GM21390 (cell line): ENCODE measurements around the gene CAMTA2.

Experiments used
- ATAC-seq: cut with Tn5 transposase; IDR thresholded peaks from one replicate; pipeline ENCODE4 v1.9.1; 2021; ENCODE audit not compliant: unreplicated experiment

CAMTA2 gene

DNA sequence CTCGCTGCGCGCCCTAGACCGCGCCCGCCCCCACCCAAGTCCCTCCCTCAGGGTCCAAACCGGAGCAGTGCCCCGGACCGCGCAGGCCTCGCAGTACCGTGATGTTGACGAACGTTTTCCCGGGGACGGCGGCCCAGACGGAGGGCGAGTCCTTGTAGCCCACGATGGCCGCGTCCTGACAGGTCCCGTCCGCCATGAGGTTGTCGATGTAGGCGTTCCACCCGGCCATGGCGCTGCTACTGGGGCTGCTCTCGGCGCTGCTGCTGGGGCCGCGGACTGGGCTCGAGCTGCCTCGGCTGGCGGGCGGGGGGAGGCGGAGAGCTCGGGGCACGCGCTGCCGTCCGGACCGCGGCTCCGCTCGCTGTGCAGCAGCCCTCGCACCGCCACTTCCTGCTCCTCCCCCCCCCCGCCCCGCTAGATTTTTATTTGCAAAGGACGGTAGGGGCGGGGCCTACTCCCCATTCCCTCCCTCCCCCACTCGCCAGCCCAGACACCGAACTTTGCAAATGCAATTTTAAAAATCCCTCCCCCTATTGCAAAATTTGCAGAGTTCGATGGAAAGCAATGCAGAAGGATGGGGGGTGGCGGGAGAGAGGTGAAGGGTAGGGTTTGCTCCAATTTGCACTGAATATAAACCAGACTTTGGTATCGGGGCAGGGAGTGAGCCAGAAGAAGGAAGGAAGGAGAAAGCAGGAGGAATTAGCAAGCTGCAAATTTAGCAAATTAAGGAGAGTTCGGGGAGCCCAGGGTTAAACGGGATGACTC is 39.1 kb downstream of the CAMTA2 start, which contains the start of gene PFN1:
TSS of gene PFN1 (minus strand) at position 365 of the 765 bp plus-strand sequence. CDS start at position 229, 136 bp downstream.
- ATAC-seq: no peak

DNA sequence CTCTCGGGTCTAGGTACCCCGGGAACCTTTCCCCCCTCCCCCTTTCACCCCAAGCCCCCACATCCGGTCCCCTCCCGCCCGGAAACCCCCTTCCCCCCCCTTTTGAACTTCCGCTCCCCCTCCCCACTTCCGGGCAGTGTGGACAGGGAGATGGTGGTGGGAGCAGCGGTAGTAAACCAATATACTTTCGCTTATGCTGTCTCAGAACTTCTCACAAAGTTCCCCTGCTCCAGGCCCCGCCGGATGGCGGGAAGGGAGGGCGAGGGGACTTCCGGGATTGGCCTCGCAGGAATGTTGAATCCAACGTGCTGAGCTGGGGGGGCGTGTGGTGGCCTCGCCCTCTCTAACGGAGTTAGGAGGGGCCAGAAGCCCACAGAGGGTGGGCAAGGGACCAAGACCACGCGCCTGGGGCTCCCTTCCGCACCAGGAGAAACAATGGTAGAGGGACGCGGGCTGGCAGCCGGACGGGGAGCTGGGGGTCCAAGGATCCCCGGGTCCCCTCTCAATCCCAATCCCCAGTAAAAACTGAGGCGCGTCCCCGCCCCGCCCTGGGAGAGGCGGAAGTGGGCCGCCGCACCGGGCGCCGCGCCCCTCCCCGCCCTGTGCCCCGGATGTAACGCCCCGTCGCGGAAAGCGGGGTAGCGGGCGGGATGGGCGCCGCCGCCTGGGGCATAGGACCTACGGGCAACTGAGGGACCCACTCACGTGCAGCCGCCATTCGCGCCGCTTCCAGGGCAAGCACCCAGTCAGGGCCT is 39.9 kb downstream of the CAMTA2 start:
- ATAC-seq: no peak

DNA sequence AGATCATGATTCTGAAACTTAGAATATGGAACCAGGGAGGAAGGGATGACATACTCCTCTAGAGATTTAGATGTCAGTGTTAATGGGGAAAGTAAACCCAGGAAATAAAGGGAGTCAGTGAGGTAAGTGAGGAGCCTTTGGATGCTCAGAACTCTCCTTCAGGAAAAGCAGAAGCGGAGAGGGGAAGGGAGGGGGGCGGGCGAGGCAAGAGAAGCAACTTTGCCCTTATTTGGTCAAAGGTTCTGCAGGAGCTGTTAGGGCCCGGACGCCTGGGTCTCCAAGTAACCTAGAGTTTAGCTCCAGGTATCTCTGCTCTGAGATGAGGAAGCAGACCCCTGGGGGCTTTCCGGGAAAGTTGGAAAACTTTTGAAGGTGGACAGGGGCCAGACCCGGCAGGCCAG is 40.5 kb downstream of the CAMTA2 start:
- ATAC-seq: no peak

DNA sequence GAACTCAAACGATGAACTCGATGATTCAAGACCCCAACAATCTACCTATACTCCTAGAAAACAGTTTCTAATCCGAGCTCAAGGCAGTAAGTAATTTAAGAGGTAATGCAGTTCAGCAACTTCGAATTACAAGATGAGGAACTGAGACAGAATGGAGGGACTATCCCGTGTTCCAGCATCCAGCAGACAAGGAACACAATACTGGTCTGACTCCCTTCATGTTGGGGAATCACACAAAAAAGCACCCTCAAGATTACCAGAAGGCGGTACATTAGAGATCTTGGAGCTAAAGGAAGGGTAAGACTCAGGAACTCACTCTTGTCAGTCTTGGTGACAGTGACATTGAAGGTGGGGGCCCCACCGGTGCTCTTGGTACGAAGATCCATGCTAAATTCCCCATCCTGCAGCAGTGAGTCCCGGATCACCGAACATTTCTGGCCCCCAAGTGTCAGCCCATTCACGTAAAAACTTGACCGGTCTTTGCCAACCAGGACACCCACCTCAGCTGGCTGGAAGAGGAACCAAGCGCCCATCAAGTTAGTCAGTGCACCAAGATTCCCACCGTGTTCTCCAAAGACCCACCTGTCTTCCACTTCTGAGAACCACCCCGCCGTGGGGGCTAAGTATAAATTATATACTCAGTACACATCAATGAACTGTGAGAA is 41.0 kb downstream of the CAMTA2 start:
- no peak for ATAC-seq

DNA sequence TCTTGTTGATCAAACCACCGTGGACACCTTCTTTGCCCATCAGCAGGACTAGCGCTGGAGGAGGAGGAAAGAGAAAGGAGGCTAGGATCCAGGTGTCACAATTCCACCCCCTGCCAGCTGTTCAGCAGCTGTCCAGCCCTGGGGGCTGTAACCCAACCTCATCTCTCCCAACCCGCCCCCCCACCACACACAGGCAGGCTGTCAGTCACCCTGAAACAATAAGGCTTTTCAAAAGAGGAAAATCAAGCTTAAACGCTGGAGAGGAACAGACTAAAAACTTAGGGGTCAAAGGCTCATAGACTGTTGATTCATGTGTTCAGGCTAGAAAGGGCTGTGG is 41.6 kb downstream of the CAMTA2 start:
- ATAC-seq: no peak

DNA sequence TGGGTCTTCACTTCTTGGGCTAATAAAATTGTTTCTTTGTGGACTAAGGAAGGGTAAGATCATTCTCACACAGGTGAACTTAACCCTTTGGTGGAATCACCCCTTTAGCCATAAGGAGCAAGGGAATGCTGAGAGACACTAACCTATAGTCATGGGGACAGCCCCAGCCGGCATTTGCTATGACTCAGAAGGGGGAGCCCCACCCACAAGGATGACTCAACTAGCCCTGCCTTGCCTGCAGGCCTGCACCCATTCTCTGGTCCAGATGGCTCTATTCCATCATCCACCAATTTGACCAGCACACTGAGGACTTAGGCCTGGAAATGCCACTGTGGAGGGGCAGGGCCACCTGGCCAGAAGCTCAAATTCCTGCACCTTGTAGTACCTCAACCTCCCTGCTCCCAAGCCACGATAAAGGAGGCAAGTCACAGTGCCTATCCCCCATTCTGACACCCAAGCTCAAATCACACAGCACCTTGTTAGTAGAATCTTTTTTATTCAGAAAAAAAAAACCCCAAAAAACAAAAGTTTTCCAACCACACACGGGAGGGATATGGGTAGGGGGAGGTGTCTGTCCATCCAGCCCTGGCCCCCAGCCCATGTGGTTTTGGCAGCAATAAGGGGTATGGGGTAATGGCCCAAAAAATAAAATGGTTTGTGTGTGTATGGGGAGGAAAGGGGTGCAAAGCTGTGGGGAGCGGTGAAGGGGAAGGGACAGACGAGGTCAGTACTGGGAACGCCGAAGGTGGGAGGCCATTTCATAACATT is 42.1 kb downstream of the CAMTA2 start:
- ATAC-seq: no peak

DNA sequence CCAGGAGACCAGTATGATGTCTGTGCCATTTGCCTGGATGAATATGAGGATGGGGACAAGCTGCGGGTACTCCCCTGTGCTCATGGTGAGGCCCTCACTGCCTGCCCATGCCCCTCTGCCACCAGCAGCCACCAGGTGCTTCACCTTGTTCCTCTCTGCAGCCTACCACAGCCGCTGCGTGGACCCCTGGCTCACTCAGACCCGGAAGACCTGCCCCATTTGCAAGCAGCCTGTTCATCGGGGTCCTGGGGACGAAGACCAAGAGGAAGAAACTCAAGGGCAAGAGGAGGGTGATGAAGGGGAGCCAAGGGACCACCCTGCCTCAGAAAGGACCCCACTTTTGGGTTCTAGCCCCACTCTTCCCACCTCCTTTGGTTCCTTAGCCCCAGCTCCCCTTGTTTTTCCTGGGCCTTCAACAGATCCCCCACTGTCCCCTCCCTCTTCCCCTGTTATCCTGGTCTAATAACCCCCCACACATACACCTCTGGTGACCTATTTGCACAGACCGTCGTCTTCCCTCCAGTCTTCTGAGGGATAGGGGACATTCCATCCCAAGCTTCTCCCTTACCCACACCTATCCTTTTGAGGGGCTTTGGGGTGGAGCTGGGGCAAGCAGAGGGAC is 42.8 kb downstream of the CAMTA2 start:
- no peak for ATAC-seq

DNA sequence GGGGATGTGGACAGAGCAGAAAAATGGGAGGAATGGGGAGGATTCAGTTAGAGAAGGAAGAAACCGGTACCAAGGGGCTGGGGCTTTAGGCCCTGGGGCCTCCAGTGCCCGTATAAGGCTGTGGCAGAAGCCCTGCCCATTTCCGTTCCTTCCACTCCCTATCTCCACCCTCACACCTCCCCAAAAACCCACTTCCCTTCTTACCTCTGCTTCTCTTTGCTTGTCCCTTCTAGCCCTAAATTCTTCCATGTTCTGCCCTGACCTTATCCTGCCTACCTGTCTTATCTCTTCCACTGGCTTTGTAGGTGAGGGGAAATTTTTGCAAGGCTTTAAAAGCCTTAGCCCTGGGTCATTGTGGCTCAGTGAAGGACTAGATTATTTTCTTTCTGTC is 43.3 kb downstream of the CAMTA2 start:
- ATAC-seq: no peak

DNA sequence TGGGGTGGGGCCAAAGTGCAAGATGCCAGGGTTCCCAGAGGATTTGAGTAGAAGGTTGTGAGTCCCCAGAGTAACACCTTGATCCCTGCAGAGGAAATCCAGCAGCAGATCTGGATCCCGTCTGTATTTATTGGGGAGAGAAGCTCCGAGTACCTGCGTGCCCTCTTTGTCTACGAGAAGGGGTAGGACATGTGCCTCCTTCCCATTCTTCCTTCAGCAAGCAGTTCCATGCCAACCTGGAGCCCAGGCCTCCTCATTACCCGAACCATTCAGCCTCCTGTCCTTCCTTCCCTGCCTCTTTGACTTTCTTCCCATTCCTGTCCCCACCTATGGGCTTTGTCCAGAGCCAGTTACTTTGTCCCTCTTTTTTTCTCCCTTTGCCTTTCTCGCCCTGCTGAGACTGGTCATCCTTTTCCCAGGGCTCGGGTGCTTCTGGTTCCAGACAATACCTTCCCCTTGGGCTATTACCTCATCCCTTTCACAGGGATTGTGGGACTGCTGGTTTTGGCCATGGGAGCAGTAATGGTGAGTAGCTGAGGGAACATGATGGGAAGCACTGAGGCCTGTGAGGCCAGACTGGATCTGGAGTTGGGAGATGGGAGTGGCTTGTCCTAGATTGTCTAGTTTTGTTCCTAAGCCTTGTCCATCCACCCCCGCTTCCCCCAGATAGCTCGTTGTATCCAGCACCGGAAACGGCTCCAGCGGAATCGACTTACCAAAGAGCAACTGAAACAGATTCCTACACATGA is 44.5 kb downstream of the CAMTA2 start:
- no peak for ATAC-seq

DNA sequence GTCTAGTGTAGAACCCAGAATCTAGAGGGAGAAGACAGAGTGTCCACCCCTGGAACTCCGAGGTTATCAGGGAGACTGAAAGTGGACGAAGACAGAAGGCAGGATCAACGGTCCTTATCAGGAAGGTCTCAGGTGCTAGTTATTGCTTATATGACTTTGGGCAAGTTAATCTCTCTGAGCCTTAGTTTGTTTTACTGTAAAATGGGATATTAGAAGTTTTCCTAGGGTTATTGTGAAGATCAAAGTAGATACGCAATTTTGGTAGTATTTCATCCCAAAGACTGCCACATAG is 46.2 kb downstream of the CAMTA2 start:
- no peak for ATAC-seq

DNA sequence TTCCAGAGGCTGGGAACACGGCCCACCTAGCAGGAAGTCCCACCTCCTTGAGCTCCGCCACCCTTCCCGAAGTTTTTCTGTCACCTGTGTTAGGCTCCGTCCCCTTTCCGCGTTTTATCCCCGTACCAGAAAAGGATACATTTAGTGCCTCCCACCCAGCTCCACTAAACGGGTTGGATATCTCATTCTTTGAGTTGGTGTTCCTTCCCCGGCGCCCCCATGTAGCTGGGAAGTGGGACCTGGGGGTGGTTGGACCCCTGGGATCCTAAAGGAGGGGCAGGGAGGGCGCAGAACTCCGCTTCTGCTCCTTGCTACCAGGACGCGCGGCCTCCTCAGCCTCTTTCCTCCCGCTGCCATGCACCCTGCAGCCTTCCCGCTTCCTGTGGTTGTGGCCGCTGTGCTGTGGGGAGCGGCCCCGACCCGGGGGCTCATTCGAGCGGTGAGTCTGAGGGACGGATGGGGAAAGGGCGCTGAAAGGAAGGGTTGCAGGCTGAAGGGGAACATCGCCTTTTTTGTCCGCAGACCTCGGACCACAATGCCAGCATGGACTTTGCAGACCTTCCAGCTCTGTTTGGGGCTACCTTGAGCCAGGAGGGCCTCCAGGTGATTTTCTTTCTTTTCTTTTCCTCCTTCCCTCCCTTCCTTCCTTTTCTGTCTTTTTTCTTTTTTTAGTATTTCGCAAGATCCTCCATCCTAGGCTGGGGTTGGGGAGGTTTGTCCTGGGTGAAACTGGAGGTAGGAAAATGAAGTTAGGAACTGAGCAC is 46.7 kb downstream of the CAMTA2 start:
- ATAC-seq: no peak

DNA sequence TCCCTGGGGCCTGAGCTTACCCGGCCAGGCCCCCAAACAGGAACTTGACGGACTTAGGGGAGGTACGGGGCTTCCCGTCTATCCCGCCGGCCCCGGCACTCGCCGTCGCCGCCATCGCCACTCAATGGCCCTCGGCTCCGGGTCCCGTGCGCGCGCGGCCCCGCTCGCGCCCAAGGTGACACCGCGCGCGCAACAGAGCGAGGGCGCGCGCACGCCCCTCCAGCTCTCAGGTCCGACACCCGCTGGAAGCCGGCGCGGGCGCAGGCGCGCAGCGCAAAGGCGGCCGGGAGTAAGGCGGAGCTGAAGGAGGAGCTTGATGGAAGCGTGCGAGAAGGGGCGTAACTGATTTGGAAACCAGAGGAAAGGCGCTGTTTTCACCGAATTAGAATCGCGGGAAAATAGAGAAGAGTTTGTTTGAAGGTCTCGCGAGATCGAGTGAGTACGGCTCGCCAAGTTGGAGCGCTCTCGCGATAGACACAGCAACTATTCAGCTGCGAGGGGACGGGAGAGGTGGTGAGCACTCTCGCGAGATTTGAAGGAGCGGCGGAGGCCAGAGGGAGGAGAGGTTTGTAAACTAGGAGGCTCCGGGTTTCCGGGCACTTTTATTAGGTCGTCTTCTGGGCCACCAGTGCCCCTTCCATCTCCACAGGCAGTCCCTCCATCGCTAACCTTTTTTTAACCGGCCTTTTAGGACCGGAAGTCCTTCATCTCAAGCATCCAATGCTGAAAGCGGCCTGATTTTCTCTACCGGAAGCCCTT is 47.5 kb downstream of the CAMTA2 start, which contains the start of the genes RNF167 and SLC25A11:
TSS of gene RNF167 (plus strand) at position 473 of the 759 bp plus-strand sequence. CDS start 642 bp downstream, outside the sequence.
TSS of gene SLC25A11 (minus strand) at position 251 of the 759 bp plus-strand sequence. CDS start at position 115, 136 bp downstream.
- peak; percentile 68 for ATAC-seq

DNA sequence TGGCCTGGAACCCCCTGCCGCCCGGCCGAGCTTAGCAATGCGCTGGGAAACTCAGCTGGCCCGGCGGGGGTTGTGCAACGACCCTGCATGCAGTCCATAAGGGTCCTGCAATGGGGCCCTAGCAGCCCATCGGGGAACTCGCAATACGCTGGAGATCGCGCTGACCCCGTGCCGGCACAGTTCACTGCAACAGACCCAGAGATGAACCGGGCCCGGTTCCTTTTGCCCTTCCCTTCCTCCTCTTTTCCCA is 48.0 kb downstream of the CAMTA2 start:
- ATAC-seq: peak; percentile 2

DNA sequence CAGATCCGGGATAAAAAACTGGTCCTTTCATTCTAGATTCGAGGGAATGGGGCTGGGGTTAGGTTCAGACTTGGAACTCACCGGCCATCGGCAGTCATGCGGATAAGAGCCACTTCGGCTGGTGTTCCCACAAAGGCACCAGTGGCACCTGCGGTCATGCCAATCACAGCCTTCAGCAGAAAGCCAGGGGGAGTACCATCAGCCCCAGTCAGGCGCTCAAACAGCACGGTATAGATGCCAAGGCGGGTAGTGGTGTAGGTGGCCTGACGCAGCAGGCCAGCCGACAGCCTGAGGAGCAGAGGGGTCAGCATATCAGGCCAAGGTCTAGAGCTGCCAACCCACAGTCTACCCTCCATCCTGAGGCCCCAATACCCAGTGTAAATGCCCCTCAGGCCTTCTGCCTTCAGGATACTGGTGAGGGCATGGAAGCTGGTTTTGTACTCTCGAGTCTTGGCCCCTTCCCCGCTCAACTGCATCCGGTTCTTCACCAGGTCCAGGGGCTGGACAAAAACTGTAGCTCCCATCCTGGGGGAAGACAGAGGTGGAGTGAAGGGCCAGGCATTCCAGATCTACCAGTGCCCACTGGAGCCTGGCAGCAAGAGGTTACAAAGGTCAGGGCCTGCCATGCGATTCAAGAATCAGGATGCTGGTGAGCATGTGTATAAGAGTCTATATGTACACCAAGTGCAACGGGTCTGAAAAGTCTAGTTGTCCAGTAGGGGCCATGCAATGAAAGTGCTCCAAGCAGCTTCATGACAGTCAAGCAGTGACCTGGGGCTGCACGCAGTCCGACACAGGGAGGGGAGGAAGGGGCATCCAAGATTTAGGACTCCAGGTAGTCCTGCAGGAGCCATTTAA is 48.6 kb downstream of the CAMTA2 start:
- ATAC-seq: no peak

DNA sequence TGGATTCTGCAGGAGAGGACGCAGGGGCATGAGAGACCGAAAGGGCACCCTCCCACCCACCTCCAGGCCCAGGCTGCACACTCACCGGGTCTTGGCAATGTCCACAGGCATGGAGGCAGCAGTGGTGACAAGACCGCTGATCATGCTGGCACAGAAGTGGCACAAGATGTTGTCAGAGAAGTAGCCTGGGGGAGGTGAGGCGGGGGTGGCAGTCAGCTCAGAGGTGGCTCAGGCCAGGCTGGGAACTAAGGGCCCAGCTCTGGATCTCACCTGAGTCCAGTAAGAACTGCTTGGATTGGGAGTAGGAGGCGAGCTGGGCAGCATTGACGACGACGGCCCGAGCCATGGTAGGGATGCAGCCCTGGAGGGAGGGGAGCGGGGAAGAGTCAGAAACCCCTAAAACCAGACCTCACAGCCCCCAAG is 49.4 kb downstream of the CAMTA2 start:
- ATAC-seq: no peak

DNA sequence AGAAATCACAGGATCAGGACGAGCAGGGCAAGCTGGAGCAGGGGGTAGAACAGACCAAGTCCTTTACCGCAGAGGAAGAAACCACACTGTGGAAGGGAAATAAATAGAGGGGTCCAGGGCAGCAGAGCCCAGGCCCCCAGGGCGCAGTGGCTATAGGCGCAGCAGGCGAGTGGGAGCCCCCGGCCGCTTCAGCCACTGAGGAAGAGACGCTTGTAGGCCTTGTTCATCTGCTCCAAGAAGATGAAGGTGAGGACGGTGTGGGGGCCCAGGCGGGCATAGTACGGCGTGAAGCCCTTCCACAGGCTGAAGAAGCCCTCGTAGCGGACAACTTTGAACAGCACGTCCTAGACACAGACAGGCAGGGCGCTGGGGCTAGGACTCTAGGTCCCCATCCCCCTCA is 49.9 kb downstream of the CAMTA2 start:
- no peak for ATAC-seq

DNA sequence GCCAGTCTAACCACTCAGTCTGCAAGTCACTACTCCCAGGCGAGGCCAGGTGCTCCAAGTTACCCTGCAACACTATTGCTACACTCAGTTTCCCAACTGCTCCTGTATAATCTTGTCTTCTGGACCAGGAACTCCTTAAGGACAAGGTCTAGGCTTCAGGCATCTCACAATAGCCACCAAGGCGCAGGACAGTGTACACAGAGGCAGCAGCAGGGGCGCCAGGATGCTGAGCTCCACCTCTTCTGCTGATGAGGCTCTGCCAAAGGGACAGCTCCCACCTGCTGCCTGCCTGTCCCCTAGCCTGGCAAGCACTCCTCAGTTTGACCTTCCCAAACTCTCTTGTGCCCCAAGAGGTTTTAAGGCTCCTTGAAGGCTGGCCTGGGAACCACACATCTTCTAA is 51.0 kb downstream of the CAMTA2 start:
- no peak for ATAC-seq

DNA sequence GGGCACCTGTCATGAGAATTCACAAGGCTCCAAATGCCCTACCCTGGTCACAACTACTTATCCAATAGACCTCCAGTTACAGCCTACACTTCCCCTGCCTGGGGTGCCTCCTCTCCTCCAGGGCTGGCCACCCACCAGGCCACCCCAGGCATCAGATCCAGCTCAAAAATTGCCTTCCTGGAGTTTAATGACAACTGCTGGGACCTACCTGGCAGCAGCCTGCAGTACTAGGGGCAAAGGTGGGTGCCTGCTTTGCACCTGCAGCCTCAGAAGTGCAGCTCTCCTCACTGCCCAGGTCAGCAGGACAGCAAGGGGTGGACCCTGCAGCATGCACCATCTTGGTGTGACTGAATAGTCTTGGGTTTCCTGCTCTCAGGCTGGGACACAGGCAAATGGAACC is 51.8 kb downstream of the CAMTA2 start:
- ATAC-seq: no peak
